GM19193 (cell line): ENCODE measurements around the gene WNK2.

ENCODE experiments used
- POLR2A ChIP-seq: IDR thresholded peaks from 4 replicates; pipeline ENCODE4 v1.6.1; 2011; ENCODE audit not compliant: insufficient read depth, insufficient read length; ENCODE audit errors: extremely low read depth

The WNK2 gene

GRCh38 chr9:93187574-93187973, 3.6 kb downstream of the WNK2 start:
- no peak for TF ChIP-seq POLR2A

DNA sequence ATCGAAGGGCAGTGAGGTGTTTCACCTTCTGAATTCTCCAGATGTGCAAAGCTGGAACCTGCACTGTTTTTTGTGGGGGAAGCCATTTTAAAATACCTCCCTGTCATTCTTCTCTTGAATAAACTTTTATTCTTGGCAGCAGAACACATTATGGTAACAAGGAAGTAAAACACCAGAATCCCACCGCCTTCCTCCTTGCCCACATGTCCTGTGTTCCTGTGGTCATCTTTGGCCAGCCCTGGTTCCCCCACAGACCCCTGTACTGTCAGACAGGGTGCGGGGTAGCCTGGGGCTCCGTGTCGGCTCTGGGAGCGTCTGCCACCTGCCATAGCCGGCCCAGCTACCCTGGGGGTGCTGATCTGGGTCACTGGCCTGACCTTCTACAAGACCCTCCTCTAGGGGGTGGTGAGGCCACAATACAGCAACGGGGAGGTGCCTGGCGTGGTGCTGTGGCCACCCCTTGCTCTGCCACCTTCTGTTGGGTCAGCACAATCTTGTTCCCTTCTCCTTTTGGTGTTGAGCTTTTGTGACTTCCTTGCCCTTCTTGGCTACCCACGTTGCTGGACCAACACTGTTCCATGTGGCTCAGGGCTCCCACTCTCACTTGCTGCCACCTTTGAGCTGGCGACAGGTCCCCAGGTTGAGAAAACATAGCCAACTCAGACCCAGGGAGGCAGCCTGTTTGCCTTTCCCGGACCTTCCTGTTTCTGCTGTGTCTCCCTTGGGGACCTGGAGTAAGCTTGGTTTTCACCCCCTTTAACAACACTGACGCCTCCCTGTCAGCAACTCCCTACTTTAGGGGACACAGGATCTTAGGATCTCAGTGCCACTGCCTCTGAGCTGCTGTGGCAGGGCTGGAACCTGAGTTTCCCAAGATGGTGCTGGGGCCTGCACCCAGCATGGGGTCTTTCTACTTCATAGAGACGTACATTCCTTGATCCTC, 4.8 kb downstream of the WNK2 start:
- no peak for TF ChIP-seq POLR2A

DNA sequence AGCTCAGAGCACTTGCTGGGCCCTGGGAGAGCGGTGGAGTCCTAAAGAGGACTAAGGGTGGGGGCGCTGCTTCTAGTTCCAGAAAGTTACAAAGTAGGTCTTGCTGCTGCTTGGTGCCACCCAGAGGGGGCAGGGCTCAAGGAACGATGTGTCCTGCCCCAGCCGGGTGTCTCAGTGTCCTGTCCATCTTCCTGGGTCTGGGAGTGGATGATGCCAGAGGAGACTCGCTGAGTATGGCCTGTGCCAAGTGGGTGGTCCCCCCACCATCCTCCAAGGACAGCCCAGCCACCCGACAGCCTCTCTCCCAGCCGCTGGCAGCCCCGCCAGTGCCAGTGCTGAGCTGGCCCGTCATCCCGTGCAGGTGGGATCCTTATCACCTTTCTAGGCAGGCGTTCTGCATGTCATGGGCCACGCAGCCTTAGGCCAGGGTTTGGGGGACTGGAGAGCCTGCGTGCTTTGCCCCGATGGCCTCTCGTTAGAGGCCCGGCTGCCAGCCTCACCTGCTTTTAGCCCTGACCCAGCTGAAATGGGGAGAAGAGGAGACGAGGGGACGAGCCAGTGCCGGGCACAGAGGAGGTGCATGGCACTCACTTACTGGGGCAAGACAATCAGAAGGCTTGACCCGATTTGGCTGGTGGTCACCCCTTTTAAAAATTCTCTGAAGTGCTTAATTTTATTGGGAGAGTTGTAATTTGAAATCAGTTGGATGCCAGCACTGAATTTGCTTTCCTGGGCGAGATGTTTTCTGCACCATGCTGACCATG, 5.6 kb downstream of the WNK2 start:
- TF ChIP-seq POLR2A = no peak

DNA sequence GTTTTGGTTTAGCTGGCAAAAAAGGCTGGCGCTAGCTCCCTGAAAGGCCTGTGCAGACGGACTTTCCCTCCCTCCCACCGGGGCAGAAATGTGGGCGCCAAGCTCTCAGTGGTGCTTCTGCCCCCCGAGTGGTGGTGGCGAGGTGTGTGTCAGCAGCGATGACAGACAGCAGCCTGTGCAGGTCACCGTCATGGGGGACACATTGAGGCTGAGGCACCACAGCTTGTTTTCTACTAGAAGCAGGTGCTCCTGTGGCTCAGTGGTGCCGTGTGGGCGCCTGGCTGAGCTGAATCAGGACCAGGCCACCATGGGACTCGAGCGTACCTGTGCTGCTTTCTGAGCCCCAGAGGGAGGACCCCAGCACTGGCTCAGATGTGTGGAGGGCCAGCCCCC, 6.2 kb downstream of the WNK2 start:
- no peak for TF ChIP-seq POLR2A

- TF ChIP-seq POLR2A = no peak
Observed at GRCh38 chr9:93190656-93191353, 6.9 kb downstream of the WNK2 start.

GRCh38 chr9:93191354-93191660, 7.4 kb downstream of the WNK2 start:
- TF ChIP-seq POLR2A = no peak

- TF ChIP-seq POLR2A = no peak
Observed at GRCh38 chr9:93192721-93193387, 8.9 kb downstream of the WNK2 start.

DNA sequence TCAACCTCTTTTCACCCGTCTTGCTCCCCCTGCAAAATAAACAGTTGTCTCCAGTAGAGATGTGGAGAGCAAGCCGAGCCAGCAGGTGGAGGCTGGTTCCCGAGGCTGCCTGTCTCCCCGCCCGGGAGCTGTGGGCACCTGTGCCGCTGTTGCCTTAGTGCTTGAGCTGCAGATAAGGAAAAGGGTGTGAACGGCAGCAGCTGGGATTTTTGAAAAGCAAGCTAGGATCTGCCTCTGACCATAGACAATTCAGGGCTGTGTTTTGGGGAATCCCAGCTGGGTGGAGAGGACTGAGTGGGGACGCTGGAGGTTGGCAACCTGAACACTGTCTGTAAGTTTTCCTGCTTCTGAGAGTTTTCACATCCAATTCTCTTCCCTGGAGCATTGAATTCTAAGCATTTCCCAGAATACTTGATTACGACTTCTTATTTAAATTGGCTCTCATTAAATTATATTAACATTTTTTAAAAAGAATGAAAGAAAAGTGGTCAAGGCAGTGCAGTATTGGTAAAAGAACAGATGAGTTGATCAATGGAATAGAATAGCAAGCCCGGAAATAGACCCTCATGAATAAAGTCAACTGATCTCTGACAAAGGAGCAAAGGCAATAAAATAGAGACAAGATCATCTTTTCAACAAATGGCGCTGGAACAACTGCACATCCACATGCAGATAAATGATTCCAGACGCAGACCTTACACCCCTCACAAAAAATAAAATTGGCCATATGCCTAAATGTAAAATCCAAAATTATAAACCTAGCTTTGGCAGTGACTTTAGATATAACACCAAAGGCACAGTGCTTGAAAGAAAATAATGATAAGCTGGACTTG, 9.7 kb downstream of the WNK2 start:
- TF ChIP-seq POLR2A = no peak

DNA sequence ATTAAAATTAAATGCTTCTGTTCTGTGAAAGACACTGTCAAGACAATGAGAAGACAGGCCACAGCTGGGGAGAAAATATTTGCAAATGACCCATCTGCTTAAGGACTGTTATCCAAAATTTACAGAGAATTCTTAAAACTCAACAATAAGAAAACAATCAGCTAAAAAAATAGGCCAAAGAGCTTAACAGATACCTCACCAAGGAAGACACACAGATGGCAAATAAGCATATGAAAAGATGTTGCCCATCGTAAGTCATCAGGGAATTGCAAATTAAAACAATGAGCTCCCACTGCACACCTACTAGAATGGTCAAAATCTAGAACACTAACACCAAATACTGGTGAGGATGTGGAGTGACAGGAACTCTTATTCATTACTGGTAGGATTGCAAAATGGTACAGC, 10.3 kb downstream of the WNK2 start:
- no peak for TF ChIP-seq POLR2A

DNA sequence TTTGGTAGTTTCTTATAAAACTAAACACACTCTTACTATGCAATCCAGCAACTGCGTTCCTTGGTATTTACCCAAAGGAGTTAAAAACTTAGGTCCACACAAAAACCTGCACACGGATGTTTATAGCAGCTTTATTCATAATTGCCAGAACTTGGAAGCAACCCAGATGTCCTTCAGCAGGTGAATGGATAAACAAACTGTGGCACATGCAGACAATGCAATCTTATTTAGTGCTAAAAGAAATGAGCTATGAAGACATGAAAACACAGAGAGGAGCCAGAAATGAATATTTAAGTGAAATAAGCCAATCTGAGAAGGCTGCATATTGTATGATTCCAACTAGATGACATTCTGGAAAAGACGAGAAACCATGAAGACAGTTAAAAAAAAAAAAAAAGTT, 10.7 kb downstream of the WNK2 start:
- TF ChIP-seq POLR2A = no peak

DNA sequence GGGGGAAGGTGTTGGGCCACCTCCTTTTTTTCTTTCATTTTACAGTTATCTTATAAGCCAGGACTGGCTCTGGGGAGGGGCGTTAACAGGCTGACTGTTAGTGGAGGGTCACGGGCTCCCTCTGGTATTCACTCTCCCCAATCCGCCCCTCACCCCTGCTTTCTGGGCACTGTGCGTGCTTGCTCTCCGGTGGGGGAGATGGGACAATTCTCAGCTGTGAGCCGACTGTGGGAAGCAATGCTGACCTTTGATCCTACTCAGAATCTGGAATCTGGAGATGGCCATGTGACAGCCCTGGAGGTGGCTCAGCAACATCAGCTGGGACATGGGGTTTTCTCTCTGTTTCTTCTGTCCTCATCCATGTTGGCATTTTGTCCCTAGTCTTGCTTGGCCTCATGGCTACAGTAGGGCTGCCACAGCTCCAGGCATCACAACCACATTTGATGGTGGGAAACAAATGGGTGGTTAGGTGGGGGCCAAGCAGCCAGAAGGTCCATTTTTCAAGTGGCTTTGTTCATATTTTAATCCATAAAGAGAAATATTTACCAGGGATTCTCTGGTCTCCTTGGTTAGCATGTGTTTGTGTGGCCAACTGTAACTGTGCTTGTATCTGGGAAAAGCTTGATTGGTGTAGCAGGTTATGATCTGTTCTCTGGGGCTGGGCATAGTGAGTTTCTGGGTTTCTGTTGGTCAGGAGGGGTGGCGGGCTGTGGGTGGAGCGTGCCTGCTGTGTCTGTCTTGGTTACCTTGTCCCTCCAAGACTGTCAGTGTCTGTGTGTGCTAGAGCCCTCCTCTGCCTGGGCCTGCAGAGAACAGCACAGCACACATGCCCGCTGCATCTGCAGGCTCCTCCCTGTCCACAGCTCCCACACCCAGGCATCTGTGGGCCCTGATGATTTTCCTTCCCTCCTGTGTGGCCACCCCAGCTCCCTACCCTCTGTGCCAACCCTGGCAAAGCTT, 12.4 kb downstream of the WNK2 start:
- no peak for TF ChIP-seq POLR2A

- TF ChIP-seq POLR2A = no peak
Observed at GRCh38 chr9:93197670-93198069, 13.7 kb downstream of the WNK2 start.
